ENCODE measurements around the gene UQCR10.

DNA sequence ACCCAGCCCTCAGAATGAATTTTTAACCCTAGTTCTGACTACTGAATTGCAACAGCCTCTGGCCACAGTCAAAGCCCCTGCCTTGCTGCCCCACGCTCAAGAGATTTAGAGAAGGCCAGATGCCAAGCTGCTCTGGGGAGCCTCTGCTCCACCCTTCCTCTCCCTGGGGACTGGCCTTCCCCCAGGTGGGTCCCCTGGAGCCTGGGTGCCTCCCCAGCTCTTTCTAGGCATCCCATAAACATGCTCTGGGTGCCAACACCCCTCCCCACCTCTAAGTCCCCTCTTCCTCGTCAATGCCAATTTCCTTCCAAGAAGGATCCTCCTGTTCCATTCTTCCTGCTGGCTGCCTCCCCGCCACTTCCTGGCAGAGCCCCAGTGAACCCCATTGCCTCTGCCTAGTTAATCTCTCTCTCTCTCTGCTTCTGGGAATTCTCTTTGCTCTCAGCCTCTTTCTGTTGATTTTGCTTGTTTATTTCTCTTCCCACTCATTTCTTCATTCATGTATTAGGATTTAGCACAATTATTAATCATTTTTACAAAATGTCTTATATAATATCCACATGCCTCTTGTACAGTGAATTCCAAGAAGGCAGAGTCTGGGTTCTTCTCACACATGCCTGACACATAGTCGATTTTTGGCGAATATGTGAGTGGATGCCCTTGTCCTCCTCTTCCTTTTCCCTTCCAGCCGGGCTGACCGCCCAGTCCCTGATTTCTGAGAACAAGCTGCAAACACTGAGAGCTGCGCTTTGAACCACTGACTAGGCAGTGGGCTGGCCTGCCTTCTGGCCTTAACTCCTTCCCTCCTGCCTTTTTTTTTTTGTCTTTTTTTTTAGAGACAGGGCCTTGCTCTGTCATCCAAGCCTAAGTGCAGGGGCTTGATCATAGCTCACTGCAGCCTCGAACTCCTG lies 17.5 kb downstream of the UQCR10 start:
- TF ChIP-seq, protein P1, sequence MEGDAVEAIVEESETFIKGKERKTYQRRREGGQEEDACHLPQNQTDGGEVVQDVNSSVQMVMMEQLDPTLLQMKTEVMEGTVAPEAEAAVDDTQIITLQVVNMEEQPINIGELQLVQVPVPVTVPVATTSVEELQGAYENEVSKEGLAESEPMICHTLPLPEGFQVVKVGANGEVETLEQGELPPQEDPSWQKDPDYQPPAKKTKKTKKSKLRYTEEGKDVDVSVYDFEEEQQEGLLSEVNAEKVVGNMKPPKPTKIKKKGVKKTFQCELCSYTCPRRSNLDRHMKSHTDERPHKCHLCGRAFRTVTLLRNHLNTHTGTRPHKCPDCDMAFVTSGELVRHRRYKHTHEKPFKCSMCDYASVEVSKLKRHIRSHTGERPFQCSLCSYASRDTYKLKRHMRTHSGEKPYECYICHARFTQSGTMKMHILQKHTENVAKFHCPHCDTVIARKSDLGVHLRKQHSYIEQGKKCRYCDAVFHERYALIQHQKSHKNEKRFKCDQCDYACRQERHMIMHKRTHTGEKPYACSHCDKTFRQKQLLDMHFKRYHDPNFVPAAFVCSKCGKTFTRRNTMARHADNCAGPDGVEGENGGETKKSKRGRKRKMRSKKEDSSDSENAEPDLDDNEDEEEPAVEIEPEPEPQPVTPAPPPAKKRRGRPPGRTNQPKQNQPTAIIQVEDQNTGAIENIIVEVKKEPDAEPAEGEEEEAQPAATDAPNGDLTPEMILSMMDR (conservative IDR thresholded peaks at IDR 0.05; ENCODE audit: low read depth, low read length) = no peak
- no peak for TF ChIP-seq EZH2 (IDR thresholded peaks at IDR 0.05; ENCODE audit: borderline replicate concordance, low read depth, low read length, poor library complexity, severe bottlenecking)
